Motor neuron (in vitro differentiated cells): Measurements from ENCODE around the gene B4GALT1. TPM values are rescaled to one million over a fixed set of nuclear protein-coding genes. Genes with fewer than 3 reads are reported as not detected.
A peak's percentile ranks its signal among the peaks of the same experiment; 100 is the strongest.

Experiments
- ATAC-seq, 8 experiments: fragments of 200-7000 bp; cut with Tn5 transposase; replicated peaks in 6 of 8; 2 replicates each; pipeline ENCODE4 v1.8.0; 2021; ENCODE audit warnings: mild to moderate bottlenecking in 8 of 8, moderate library complexity in 8 of 8
- H3K27ac ChIP-seq, 2 donors: fragments of 250-450 bp; sonication (Bioruptor Pico); 2 replicates each; pipeline ENCODE4 v1.9.0; 2021; ENCODE audit warnings: antibody characterized with exemption in 2 of 2, mild to moderate bottlenecking in 2 of 2, moderate library complexity in 1 of 2
- H3K4me1 ChIP-seq, 2 donors: fragments of 250-450 bp; sonication (Bioruptor Pico); replicated peaks in 1 of 2; 2 replicates each; pipeline ENCODE4 v1.6.1; 2021; ENCODE audit warnings: antibody characterized with exemption in 2 of 2, mild to moderate bottlenecking in 2 of 2, moderate library complexity in 1 of 2
- H3K4me3 ChIP-seq, 5 donors: fragments of 250-450 bp; sonication (Bioruptor Pico); 2 replicates each; pipeline ENCODE4 v1.9.0; 2021; ENCODE audit warnings: antibody characterized with exemption in 5 of 5, mild to moderate bottlenecking in 5 of 5, moderate library complexity in 4 of 5
- WGBS, 10 experiments: fragments of 450-650 bp; shearing (Covaris generic); methylation state at CpG; one replicate each; pipeline ENCODE4 v1.0.0; 2022; 5-methylcytosine and 5-hydroxymethylcytosine counted together
- in situ Hi-C, 9 experiments: fragments of 400-800 bp; cut with MboI; loops; one replicate each; pipeline ENCODE4 v1.15.0; 2021; ENCODE audit warnings: low sequenced_read_pairs in 9 of 9, low pct_unique_long_range_greater_than_20kb in 2 of 9; ENCODE audit not compliant: unreplicated experiment in 9 of 9
- total RNA-seq, 8 experiments: library from RNA; unstranded; fragments of 300-600 nt; gene quantifications; 2 replicates each; pipeline versions ENCODE4 v1.2.3 to v1.2.4, GENCODE V29; 2022

The B4GALT1 gene
- total RNA-seq, 8 experiments from 2014 or later = 1.3 to 86.5 (median 4.7) TPM

DNA sequence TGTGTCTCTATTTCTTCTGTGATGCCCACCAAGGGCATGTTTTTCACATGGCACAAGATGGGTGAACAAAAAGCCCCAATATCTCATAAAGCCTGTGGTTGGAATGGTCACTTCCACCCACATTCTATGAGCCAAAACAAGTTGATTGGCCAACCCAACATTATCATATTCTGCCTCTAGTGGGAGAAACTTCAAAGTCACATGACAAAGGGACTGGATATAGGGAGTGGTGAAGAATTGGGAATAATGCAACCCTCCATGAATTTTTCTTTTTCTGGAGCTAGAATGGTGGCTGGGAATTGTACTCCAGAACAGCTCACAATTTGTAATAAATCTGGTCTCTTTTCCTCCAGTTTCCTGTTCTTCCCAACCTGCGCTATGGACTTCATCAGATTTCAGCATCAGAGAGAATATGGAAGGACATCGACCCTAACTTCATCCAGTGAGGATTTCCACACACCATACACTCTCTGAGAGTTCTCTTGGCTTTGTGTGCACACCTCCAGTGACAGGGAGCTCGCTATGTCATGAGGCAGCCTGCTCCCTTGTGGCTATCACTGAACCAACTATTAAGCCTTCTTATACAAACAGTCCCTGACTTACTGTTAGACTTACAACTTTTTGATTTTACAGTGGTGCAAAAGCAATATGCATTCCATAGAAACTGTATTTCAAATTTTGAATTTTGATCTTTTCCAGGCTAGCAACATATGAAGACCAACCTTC lies 12.0 kb upstream of the B4GALT1 start:
- no peaks in the 10 kb centered on the region for H3K4me1 ChIP-seq
- 50 to 100% (median 82%) methylated on average over 1 to 3 of the region's 3 CpGs; no CpG with 5 or more reads in 2 of the 10 experiments for WGBS, 10 experiments
- peak in 2 of 8 experiments; percentile 41 to 64 for ATAC-seq
- no peak overlapping the region for H3K27ac ChIP-seq
- in situ Hi-C loops = no loop called here
- no peak overlapping the region for H3K4me3 ChIP-seq

DNA sequence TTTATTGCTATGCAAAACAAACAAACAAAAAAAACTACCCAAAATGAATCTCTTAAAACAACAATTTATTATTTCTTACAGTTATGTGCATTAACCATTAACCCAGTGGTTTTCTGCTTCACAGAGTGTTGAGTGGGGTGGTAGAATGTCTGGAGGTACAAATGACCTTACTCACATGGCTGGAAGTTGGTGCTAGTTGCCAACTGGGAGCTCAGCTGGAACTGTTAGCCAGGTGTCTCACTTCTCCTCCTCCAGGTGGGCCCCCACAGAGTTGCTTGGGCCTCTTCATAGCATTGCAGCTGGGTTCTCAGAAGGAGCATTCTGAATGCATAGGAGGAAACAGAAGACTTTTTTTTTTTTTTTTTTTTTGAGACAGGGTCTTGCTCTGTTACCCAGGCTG lies 10.5 kb upstream of the B4GALT1 start:
- Histone ChIP-seq H3K4me3 (no peak overlapping the region), H3K4me1 (no peaks in the 10 kb centered on the region), H3K27ac (no peak overlapping the region)
- ATAC-seq = no peak
- in situ Hi-C loops = no loop called here

DNA sequence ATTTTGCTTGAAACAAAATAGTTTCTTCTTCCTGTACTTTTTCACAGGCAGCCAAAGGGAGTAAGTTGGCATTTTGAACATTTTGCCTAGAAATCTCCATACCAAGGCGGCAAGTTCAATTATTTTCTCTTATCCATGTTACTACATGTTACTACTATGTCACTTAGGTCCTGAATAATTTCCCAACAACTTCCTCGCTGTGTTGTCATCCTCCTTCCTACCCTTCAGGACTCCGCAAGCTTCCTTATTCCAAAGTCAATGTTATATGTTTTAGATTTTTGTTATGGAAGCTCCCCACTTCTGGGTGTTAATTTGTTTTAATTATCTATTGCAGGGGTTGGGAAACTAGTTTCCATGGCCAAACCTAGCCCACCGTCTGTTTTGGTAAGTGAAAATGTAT lies 9.9 kb upstream of the B4GALT1 start:
- WGBS, 10 experiments = 66 to 92% (median 85%) methylated on average over 2 to 4 of the region's 4 CpGs; no CpG with 5 or more reads in 1 of the 10 experiments
- ATAC-seq = no peak

DNA sequence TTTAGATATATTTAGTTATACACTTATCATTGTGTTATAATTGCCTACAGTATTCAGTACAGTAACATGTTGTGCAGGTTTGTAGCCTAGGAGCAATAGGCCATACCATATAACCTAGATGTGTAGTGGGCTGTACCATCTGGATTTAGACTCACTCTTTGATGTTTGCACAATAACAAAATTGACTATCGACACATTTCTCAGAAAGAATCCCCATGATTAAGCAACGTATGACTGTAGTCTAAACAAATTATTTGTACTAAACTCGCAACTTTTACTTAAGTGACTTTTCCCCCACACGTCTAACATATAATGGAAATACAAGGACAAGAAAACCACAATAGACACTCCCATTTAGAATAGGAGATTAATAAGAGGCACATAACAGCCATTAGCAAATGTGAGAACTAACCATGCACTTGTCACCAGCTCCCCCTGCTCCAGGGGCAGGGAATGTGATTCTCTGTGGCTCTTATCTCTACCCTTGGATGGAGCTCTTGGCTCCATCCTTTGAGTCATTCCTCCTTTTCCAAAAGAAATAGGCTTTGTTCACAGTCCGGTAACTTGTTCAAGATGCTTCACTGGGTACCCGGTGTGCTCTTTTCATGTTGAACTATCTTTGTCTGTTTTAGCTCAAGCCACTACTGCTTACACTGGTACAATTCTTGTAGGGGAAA lies 8.7 kb upstream of the B4GALT1 start:
- in situ Hi-C loops = no loop called here
- 61 to 100% (median 88%) methylated on average over 1 to 6 of the region's 6 CpGs for WGBS, 10 experiments
- ATAC-seq = no peak
- no peak overlapping the region for H3K4me3 ChIP-seq
- H3K27ac ChIP-seq = no peak overlapping the region
- H3K4me1 ChIP-seq = no peaks in the 10 kb centered on the region

More for the DNA sequence above, 9.9 kb upstream of the B4GALT1 start:
- Histone ChIP-seq H3K27ac (no peak overlapping the region), H3K4me3 (no peak overlapping the region), H3K4me1 (no peaks in the 10 kb centered on the region)
- in situ Hi-C loops = no loop called here

DNA sequence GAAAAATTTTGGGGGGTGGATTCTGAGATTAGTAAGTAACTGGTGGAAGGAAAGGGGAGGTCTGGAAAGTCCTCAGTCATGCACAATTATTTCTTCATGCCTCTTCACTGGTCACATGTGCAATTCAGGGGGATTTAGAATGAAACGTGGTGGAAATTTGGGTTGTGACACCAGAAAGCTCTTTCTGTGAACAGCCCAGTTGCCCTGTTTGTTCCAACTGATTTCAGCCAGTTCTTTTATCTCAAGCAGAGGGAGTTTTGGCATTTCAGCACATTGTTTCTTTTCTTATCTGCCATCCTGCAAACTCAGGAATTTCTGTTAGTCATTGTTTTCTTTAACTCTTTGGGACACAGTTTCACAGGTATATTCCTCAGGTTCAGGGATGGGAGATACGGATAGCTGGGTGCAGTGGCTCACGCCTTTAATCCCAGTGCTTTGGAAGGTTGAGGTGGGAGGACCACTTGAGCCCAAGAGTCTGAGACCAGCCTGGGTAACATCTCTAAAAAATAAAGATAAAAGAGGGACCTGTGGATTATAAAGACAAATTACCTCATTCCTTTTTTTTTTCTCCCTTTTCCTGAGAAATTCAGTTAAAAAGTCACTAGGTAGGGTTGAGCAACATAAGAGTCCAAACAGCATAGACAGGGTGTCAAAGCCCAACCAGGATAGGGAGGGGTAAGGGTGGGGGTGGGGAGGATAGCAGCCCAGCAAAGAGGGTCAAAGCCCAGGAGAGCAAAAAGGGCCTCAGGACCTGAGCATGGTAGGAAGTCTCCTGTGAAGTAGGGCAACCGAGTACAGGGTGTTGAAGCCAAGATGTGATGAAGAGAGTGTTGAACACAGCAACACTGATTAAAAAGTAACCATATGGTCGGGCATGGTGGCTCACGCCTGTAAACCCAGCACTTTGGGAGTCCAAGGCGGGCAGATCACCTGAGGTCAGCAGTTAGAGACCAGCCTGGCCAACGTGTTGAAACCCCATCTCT lies 5.4 kb upstream of the B4GALT1 start:
- in situ Hi-C loops = no loop called here
- no peak for ATAC-seq
- WGBS, 10 experiments = 33 to 96% (median 76%) methylated on average over 1 to 5 of the region's 8 CpGs; no CpG with 5 or more reads in 1 of the 10 experiments
- Histone ChIP-seq H3K4me3 (no peak overlapping the region), H3K27ac (no peak overlapping the region), H3K4me1 (peaks cover 2 to 3% of the 10 kb centered on the region in 2 donors)

DNA sequence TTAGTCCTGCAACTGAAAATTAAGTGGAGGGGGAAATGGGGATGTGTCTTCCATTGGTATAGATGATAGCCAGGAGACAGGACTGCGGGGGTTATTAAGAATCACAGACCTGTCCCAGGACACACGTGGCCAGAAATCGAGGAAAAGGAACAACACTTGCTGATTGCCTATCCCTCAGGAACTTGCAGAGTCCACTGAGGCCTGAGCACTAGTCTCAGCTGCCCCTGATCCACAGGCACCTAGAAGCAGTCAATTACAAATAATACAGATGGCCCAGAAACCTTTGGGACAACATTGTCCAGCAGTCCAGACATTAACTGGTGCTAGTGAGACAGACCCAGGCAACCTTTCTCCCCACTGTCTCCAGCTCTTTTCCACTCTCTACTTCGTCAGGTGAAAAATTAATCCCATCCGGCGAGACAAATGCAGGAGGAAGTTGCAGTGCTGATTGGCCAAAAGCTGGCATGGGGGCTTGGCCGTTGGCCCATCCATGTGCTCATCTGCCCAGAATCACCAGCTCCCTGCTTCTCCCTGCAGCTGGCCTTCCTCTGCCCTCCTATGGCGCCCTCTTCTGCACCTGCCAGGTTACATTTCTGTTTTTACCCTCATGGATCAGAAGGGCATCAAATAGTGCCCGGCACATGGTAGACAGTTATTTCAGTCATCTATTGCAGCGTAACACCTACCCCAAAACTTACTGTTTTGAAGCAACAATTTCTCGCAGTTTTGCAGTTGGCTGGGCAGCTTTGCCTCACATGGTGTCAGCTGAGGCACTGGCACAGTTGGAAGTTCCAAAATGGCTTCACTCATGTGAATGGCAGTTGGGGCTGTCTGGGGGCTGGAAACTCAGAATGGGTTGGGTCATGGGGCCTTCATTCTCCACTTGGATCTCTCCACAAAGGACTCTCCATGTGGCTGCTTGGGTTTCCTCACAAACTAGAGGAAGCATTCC lies 3.6 kb upstream of the B4GALT1 start:
- WGBS, 10 experiments = 20 to 100% (median 85%) methylated on average over 1 to 9 of the region's 11 CpGs
- Histone ChIP-seq H3K4me3 (no peak overlapping the region), H3K4me1 (peaks cover 6 to 10% of the 10 kb centered on the region in 2 donors), H3K27ac (no peak overlapping the region)
- ATAC-seq = no peak
- in situ Hi-C loops = no loop called here

DNA sequence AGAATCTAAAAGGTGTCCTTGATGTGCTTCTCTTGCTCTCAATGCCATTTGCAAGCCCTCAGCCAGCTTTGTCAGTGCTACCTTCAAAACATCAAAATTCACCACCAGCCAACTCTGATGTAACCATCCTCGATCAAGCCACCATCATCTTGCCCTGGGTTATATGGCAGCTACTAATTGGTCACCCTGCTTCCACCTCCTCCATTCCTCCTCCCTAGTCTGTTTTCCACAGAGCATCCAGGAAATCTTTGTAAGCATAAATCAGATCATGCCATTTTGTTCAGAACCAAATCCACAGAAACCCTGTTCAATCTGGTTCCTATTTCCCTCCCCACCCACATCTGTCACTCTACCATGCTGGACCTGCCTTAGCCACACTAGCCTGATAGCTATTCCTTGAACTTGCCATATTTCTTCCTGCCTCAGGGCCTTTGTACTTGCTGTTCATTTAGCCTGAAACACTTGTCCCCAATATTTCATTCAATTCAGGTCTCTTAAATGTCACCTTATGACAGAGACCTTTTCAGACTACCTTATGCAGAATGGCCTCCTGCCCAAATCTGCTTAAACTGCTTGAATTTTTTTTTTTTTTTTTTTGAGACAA lies 1.9 kb upstream of the B4GALT1 start:
- Histone ChIP-seq H3K27ac (no peak overlapping the region), H3K4me1 (peaks cover 13 to 15% of the 10 kb centered on the region in 2 donors), H3K4me3 (no peak overlapping the region)
- WGBS, 10 experiments = 17 to 100% (median 100%) methylated on average over 1 of the region's 1 CpG; no CpG with 5 or more reads in 1 of the 10 experiments
- in situ Hi-C loops = no loop called here
- no peak for ATAC-seq

DNA sequence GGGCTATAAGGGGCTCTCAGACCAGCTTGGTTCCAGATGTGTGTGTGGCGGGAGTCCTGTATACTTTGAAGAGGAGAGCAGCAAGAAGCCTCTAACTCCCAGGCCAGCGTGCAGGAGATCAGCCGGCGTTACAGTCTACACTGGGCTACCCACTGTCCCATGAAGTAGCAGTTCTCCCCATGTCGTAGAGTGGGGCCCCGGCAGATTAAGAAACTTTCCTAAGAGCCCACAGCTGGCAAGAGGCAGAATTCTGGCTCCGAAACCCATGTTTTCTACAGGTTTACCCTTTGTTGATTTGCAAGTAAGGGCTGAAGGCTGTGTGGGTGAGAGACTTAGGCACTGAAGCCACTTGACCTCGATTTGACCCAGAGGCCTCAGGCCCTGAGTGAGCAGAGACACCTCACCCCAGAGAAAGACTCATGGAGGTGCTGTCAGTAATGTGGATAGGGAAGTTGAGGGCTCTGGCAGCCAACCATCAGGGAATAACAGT lies 881 bp upstream of the B4GALT1 start:
- H3K27ac ChIP-seq = peak overlapping the region in 1 of 2 donors; percentile 60
- in situ Hi-C loops = no loop called here
- 40 to 90% (median 75%) methylated on average over 2 to 5 of the region's 8 CpGs; no CpG with 5 or more reads in 5 of the 10 experiments for WGBS, 10 experiments
- ATAC-seq = peak in 4 of 8 experiments; percentile 0 to 1 (median 1)
- H3K4me1 ChIP-seq = peaks cover 13 to 15% of the 10 kb centered on the region in 2 donors
- peak overlapping the region; percentile 52 to 77 (median 63) for H3K4me3 ChIP-seq

DNA sequence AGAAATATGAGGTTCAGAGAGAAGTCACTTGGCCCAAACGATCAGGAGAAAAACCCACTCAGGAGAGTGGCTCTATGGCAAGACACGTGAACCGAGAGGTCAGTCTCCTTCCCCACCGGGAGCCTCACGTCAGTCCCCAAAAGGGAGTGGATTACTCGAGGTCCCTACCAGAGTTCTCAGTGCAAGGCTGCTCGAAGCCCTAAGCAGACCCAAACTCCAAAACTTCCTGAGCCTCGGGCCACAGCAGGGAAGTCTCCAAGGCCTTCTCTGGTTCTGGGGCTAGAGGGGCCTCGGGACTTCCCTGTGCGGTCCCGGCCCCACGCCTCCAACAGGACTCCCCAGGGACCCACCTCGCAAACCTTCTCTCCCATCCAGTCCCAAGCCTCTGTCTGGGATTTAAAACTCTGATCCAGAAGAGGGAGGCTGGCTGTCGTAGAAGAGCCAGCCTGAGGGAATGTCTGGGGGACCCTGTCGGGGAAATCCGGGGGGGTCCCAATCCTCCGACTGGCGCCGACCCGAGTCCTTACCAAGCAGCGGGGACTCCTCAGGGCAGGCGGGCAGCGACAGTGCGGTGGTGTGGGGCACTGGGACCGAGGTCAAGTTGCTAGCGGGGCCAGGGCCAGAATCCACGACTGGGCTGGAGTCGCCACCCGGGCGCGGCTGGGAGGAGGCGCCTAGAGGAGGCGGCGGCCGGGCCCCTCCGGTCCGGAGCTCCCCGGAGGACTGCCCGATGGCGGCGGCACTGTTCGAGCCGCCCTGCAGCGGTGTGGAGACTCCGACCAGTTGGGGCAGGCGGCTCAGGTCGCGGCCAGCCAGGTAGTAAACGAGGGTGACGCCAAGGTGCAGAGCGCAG lies 679 bp downstream of the B4GALT1 start:
- Histone ChIP-seq H3K4me1 (peaks cover 17 to 24% of the 10 kb centered on the region in 2 donors), H3K27ac (peak overlapping the region in 1 of 2 donors; percentile 22), H3K4me3 (peak overlapping the region; percentile 52 to 77 (median 63))
- ATAC-seq = peak; percentile 2 to 53 (median 50)
- 0 to 35% (median 5%) methylated on average over 1 to 6 of the region's 51 CpGs; no CpG with 5 or more reads in 2 of the 10 experiments for WGBS, 10 experiments
- in situ Hi-C loops = no loop called here

DNA sequence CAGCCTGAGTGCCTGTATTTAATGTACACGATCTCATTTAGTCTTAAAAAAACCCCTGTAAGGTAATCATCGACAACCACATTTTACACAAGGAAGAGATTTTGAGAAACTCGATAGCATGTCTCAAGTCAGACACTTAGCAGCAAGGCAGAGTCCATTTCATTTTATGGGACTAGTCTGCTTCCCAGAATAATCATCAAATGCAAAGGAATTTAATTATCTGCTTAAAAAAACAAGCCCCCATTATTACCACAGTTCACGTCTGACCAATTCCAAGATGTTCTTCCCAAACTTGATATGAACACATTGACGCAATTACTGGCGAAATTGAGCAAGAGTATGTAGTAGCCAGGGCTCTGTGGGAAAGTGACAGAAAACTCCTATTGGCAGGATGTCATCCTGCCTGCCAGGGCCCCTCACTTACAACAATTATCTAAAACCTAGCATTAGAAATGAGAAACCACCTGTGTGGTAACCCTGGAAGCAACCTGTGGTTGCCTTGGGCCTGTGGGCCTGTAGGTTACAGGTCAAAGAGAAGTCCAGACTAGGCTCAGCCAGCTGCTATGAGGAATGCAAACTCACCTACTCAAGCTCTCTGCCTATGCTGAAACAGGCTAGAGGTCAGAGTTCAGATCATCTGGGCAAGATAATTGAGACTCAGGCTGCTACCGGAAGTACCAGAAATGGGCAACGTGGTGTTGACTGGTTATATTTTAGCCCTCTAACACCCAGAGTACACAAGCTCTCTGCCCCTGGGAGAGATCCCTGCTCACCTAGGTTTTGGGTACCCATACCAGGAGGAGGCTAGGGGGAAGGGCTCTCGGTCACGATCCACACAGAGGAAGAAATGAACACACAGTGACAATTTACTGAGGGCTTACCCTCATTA lies 1.6 kb downstream of the B4GALT1 start:
- Histone ChIP-seq H3K27ac (no peak overlapping the region), H3K4me1 (peaks cover 27 to 32% of the 10 kb centered on the region in 2 donors), H3K4me3 (peak overlapping the region; percentile 52 to 77 (median 63))
- no peak for ATAC-seq
- 0 to 75% (median 38%) methylated on average over 2 to 7 of the region's 10 CpGs; no CpG with 5 or more reads in 3 of the 10 experiments for WGBS, 10 experiments
- in situ Hi-C loops = no loop called here
